Mesenchymal stem cell (in vitro differentiated cells and primary cell): ENCODE results near the gene APOBEC3A.
"Not testable (repeated sequence)": the region's sequence is repeated elsewhere in the genome, so short reads cannot be mapped to it uniquely, and the experiment has no call there.

Experiments
- DNase-seq: peaks from one replicate; pipeline ENCODE4 v3.0.0-alpha.2; 2013
- H2AFZ ChIP-seq: one replicate; pipeline ENCODE4 v1.6.1; 2013; ENCODE audit warnings: low read depth, mild to moderate bottlenecking, control low read depth, inconsistent platforms, low read length, moderate library complexity
- H2AK5ac ChIP-seq: 2 replicates; pipeline ENCODE4 v1.6.1; 2013; ENCODE audit warnings: low read length, moderate library complexity, mild to moderate bottlenecking, inconsistent platforms; ENCODE audit not compliant: severe bottlenecking
- H2BK120ac ChIP-seq: one replicate; pipeline ENCODE4 v1.6.1; 2013; ENCODE audit warnings: low read depth, mild to moderate bottlenecking, inconsistent platforms, low read length, moderate library complexity
- H2BK12ac ChIP-seq, 2 experiments: one replicate each; pipeline ENCODE4 v1.6.1; 2013; ENCODE audit warnings: inconsistent platforms in 2 of 2, low read length in 2 of 2, mild to moderate bottlenecking in 2 of 2, moderate library complexity in 2 of 2, control low read depth in 1 of 2
- H2BK15ac ChIP-seq: one replicate; pipeline ENCODE4 v1.6.1; 2013; ENCODE audit warnings: mild to moderate bottlenecking, low read depth, inconsistent platforms; ENCODE audit not compliant: poor library complexity, severe bottlenecking
- H2BK5ac ChIP-seq: 2 replicates; pipeline ENCODE4 v1.6.1; 2013; ENCODE audit warnings: low read depth, mild to moderate bottlenecking, low read length, control low read depth, inconsistent platforms; ENCODE audit not compliant: poor library complexity, severe bottlenecking
- H3K14ac ChIP-seq, 2 experiments: one replicate each; pipeline ENCODE4 v1.6.1; 2013; ENCODE audit warnings: inconsistent platforms in 2 of 2, low read length in 2 of 2, control low read depth in 1 of 2, mild to moderate bottlenecking in 1 of 2, moderate library complexity in 1 of 2
- H3K18ac ChIP-seq, 2 experiments: one replicate each; pipeline ENCODE4 v1.6.1; 2013; ENCODE audit warnings: inconsistent platforms in 2 of 2, low read length in 2 of 2, control low read depth in 1 of 2, low read depth in 1 of 2, mild to moderate bottlenecking in 1 of 2
- H3K23ac ChIP-seq, 2 experiments: one replicate each; pipeline ENCODE4 v1.6.1; 2013; ENCODE audit warnings: inconsistent platforms in 2 of 2, low read length in 2 of 2, mild to moderate bottlenecking in 2 of 2, moderate library complexity in 2 of 2, control low read depth in 1 of 2
- H3K27ac ChIP-seq: 2 replicates; pipeline ENCODE4 v1.5.1; 2013; ENCODE audit warnings: mild to moderate bottlenecking, moderate library complexity, low read length, control low read depth, inconsistent platforms; ENCODE audit not compliant: poor library complexity, severe bottlenecking
- H3K27me3 ChIP-seq, 2 experiments: 2 replicates each; pipeline versions ENCODE4 v1.6.1 to v1.7.0; 2013; ENCODE audit warnings: low read length in 2 of 2, mild to moderate bottlenecking in 2 of 2, moderate library complexity in 2 of 2, control low read depth in 1 of 2, inconsistent platforms in 1 of 2; ENCODE audit not compliant: control insufficient read depth in 1 of 2, insufficient read depth in 1 of 2
- H3K36me3 ChIP-seq, 2 experiments: 2 replicates each; pipeline versions ENCODE4 v1.6.1 to v1.7.0; 2013; ENCODE audit warnings: low read length in 2 of 2, control low read depth in 1 of 2, inconsistent platforms in 1 of 2, low read depth in 1 of 2, mild to moderate bottlenecking in 1 of 2; ENCODE audit not compliant: insufficient read depth in 2 of 2, control insufficient read depth in 1 of 2
- H3K4ac ChIP-seq, 2 experiments: one replicate each; pipeline ENCODE4 v1.6.1; 2013; ENCODE audit warnings: inconsistent platforms in 2 of 2, low read length in 2 of 2, mild to moderate bottlenecking in 2 of 2, moderate library complexity in 2 of 2, control low read depth in 1 of 2, low read depth in 1 of 2
- H3K4me1 ChIP-seq: 2 replicates; pipeline ENCODE4 v1.6.1; 2013; ENCODE audit warnings: low read depth, low read length, control low read depth; ENCODE audit not compliant: control insufficient read depth, insufficient read depth
- H3K4me2 ChIP-seq: 2 replicates; pipeline ENCODE4 v1.6.1; 2013; ENCODE audit warnings: low read length, mild to moderate bottlenecking, inconsistent platforms; ENCODE audit not compliant: poor library complexity, severe bottlenecking
- H3K4me3 ChIP-seq, 2 experiments: 2 replicates each; pipeline versions ENCODE4 v1.5.1 to v1.7.0; 2013; ENCODE audit warnings: low read length in 2 of 2, mild to moderate bottlenecking in 2 of 2, control low read depth in 1 of 2, low read depth in 1 of 2; ENCODE audit not compliant: insufficient read depth in 1 of 2
- H3K79me1 ChIP-seq: replicated peaks from 2 replicates; pipeline ENCODE4 v1.6.1; 2013; ENCODE audit warnings: mild to moderate bottlenecking, control low read depth, low read length, inconsistent platforms; ENCODE audit not compliant: poor library complexity, severe bottlenecking
- H3K9ac ChIP-seq: 2 replicates; pipeline ENCODE4 v1.7.0; 2013; ENCODE audit warnings: mild to moderate bottlenecking, low read length, moderate library complexity
- H3K9me3 ChIP-seq: 2 replicates; pipeline ENCODE4 v1.7.0; 2013; ENCODE audit warnings: mild to moderate bottlenecking, low read length; ENCODE audit not compliant: control insufficient read depth
- H4K8ac ChIP-seq: one replicate; pipeline ENCODE4 v1.6.1; 2013; ENCODE audit warnings: inconsistent platforms, mild to moderate bottlenecking, low read length, moderate library complexity
- H4K91ac ChIP-seq: one replicate; pipeline ENCODE4 v1.6.1; 2013; ENCODE audit warnings: mild to moderate bottlenecking, low read length, inconsistent platforms
- WGBS: methylation state at CpG from one replicate; pipeline ENCODE4 v1.1.7; 2013; ENCODE audit warnings: mixed read lengths; 5-methylcytosine and 5-hydroxymethylcytosine counted together

The APOBEC3A gene

GRCh38 chr22:38984784-38985757 lies 27.7 kb downstream of the APOBEC3A start:
- not testable (repeated sequence) for H4K8ac ChIP-seq, H3K9me3 ChIP-seq, H2BK5ac ChIP-seq, H2BK15ac ChIP-seq, H2AFZ ChIP-seq, H3K23ac ChIP-seq, H3K18ac ChIP-seq, H2BK120ac ChIP-seq, H3K27ac ChIP-seq, H3K4me3 ChIP-seq, H3K9ac ChIP-seq, H3K4me2 ChIP-seq, H3K79me1 ChIP-seq, H3K27me3 ChIP-seq, H3K36me3 ChIP-seq, H2BK12ac ChIP-seq, H4K91ac ChIP-seq, H3K4ac ChIP-seq, H2AK5ac ChIP-seq, H3K14ac ChIP-seq
- peaks cover 17% of the 10 kb centered on the region for H3K4me1 ChIP-seq
- WGBS: 94% methylated on average over 8 of the region's 9 CpGs
- peak; percentile 8 for DNase-seq

DNA sequence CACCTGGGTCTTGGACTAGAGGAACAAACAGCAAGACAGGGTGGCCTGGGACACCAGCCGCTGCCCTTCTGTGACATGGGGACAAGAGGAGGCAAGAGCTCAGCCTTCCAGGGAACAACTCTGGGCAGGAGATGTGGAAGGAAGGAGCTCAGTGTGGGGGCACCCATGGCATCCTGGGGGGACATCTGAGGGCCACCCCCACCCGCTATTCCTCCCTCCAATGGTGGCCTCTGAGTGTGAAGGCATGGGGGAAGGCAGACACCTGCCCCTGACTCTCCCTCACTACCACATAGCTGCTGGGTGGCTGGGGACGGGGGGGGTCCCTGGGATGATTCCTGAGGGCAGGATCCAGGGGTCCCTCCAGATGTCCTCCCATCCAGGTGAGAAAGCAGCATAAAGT lies 29.2 kb downstream of the APOBEC3A start:
- H3K18ac ChIP-seq: no peak overlapping the region
- H4K91ac ChIP-seq: no peak overlapping the region
- WGBS: 100% methylated on average over 2 of the region's 3 CpGs

GRCh38 chr22:38987171-38987895 lies 29.9 kb downstream of the APOBEC3A start:
- Histone ChIP-seq H3K9ac (no peak overlapping the region), H2AFZ (no peak overlapping the region), H3K9me3 (no peaks in the 10 kb centered on the region), H3K27me3 (no peaks in the 10 kb centered on the region), H4K91ac (no peak overlapping the region), H3K27ac (no peak overlapping the region), H3K4me2 (no peak overlapping the region), H3K4me1 (peaks cover 8% of the 10 kb centered on the region), H3K14ac (no peak overlapping the region), H3K4ac (no peak overlapping the region), H2BK120ac (no peak overlapping the region), H2AK5ac (no peak overlapping the region), H3K79me1 (peaks cover 7% of the 10 kb centered on the region), H3K36me3 (no peaks in the 10 kb centered on the region), H2BK5ac (no peak overlapping the region), H4K8ac (no peak overlapping the region), H3K4me3 (no peak overlapping the region), H2BK12ac (no peak overlapping the region), H2BK15ac (no peak overlapping the region), H3K23ac (no peak overlapping the region), H3K18ac (no peak overlapping the region)
- WGBS: 88% methylated on average over 7 of the region's 8 CpGs
- DNase-seq: no peak

More for the DNA sequence above, 29.2 kb downstream of the APOBEC3A start:
- no peak overlapping the region for H4K8ac ChIP-seq
- H3K14ac ChIP-seq: no peak overlapping the region
- H3K36me3 ChIP-seq: no peaks in the 10 kb centered on the region
- H2BK120ac ChIP-seq: no peak overlapping the region
- peaks cover 14% of the 10 kb centered on the region for H3K4me1 ChIP-seq
- peaks cover 7% of the 10 kb centered on the region for H3K79me1 ChIP-seq
- H2BK15ac ChIP-seq: no peak overlapping the region
- no peak overlapping the region for H3K4ac ChIP-seq
- no peak overlapping the region for H2AFZ ChIP-seq
- no peak overlapping the region for H2BK5ac ChIP-seq
- H3K9me3 ChIP-seq: no peaks in the 10 kb centered on the region
- H3K4me3 ChIP-seq: no peak overlapping the region
- no peak overlapping the region for H3K4me2 ChIP-seq
- H3K9ac ChIP-seq: no peak overlapping the region
- no peak overlapping the region for H2AK5ac ChIP-seq
- H3K23ac ChIP-seq: no peak overlapping the region
- H3K27me3 ChIP-seq: no peaks in the 10 kb centered on the region
- no peak overlapping the region for H2BK12ac ChIP-seq
- H3K27ac ChIP-seq: no peak overlapping the region
- DNase-seq: no peak

DNA sequence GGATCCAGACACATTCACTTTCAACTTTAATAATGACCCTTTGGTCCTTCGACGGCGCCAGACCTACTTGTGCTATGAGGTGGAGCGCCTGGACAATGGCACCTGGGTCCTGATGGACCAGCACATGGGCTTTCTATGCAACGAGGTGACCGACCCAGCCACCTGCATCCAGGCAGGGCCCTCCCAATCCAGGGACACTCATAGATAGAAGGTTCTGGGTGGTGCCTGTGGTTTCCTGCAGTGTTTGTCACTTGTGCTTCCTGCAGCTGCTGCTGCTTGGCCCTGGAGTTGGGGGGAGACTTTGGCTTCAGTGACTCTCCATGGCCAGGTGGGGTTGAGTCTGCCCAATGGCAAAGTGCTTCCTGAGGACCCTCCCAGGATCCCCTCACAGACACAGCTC lies 32.1 kb downstream of the APOBEC3A start:
- no peaks in the 10 kb centered on the region for H3K9me3 ChIP-seq
- H3K27ac ChIP-seq: no peak overlapping the region
- no peaks in the 10 kb centered on the region for H3K36me3 ChIP-seq
- H2BK12ac ChIP-seq: no peak overlapping the region
- DNase-seq: no peak
- H3K18ac ChIP-seq: no peak overlapping the region
- H2BK5ac ChIP-seq: no peak overlapping the region
- no peak overlapping the region for H2BK120ac ChIP-seq
- no peaks in the 10 kb centered on the region for H3K27me3 ChIP-seq
- over 99% methylated on average over 6 of the region's 6 CpGs for WGBS
- no peak overlapping the region for H2AK5ac ChIP-seq
- no peak overlapping the region for H3K14ac ChIP-seq
- peaks cover 5% of the 10 kb centered on the region for H3K4me1 ChIP-seq
- H3K4me2 ChIP-seq: no peak overlapping the region
- H3K79me1 ChIP-seq: no peaks in the 10 kb centered on the region
- H4K8ac ChIP-seq: no peak overlapping the region
- H3K4ac ChIP-seq: no peak overlapping the region
- H3K9ac ChIP-seq: no peak overlapping the region
- no peak overlapping the region for H3K23ac ChIP-seq
- no peak overlapping the region for H3K4me3 ChIP-seq
- no peak overlapping the region for H2AFZ ChIP-seq
- H2BK15ac ChIP-seq: no peak overlapping the region
- H4K91ac ChIP-seq: no peak overlapping the region
